HEK293 (cell line): ENCODE measurements around the gene PRICKLE1.

ENCODE experiments used
- CTCF ChIA-PET: fragments of 350-600 bp; formaldehyde crosslinking; extraction: SDS; loops from one replicate; lab custom pipeline; 2021; ENCODE audit warnings: antibody characterized with exemption; lab: Yijun Ruan, JAX
- POLR2A ChIA-PET: fragments of 300-600 bp; formaldehyde crosslinking; extraction: SDS; loops from one replicate; lab custom pipeline; 2020; ENCODE audit warnings: antibody characterized with exemption, inconsistent platforms; lab: Yijun Ruan, JAX
- H3K27ac ChIP-seq: fragments of 200-500 bp; sonication (Bioruptor generic); 2 replicates; pipeline ENCODE4 v1.5.1; 2014; ENCODE audit warnings: low read depth, low read length, control low read depth, inconsistent platforms; ENCODE audit errors: extremely low read depth
- H3K36me3 ChIP-seq, 2 experiments: fragments of 200-500 bp in 1 of 2; sonication (Bioruptor generic) in 1 of 2; 1 replicate in 1 of 2; 2 replicates in 1 of 2; pipeline ENCODE4 v1.5.1; 2014 to 2017; ENCODE audit warnings: inconsistent platforms in 2 of 2, low read length in 2 of 2; ENCODE audit not compliant: control insufficient read depth in 2 of 2, insufficient read depth in 1 of 2
- H3K4me1 ChIP-seq: fragments of 200-500 bp; sonication (Bioruptor generic); 2 replicates; pipeline ENCODE4 v1.5.1; 2014; ENCODE audit warnings: mild to moderate bottlenecking, low read length, inconsistent platforms; ENCODE audit not compliant: control insufficient read depth, insufficient read depth
- H3K4me3 ChIP-seq: 2 replicates; pipeline ENCODE4 v1.5.1; 2011; ENCODE audit warnings: low read depth, mild to moderate bottlenecking, control low read depth, low read length, moderate library complexity
- H3K9me3 ChIP-seq: fragments of 200-500 bp; sonication (Bioruptor generic); 2 replicates; pipeline ENCODE4 v1.5.1; 2014; ENCODE audit warnings: low read depth, low read length, inconsistent platforms; ENCODE audit not compliant: control insufficient read depth, insufficient read depth
- IKZF3 ChIP-seq: fragments of 450-650 bp; IDR thresholded peaks from 2 replicates; pipeline ENCODE4 v1.5.0; 2018; ENCODE audit warnings: missing biosample characterization, mild to moderate bottlenecking, missing genetic modification characterization, moderate library complexity
- SCRT1 ChIP-seq: fragments of 450-650 bp; formaldehyde crosslinking; IDR thresholded peaks from 2 replicates; pipeline ENCODE4 v1.5.1; 2016; ENCODE audit warnings: missing biosample characterization, missing genetic modification characterization, borderline replicate concordance
- SP7 ChIP-seq: fragments of 450-650 bp; formaldehyde crosslinking; IDR thresholded peaks from 2 replicates; pipeline ENCODE4 v1.5.1; 2016; ENCODE audit warnings: missing biosample characterization, missing genetic modification characterization
- ZBTB20 ChIP-seq: fragments of 450-650 bp; formaldehyde crosslinking; IDR thresholded peaks from 2 replicates; pipeline ENCODE4 v1.5.1; 2016; ENCODE audit warnings: missing biosample characterization, missing genetic modification characterization
- ZBTB7A ChIP-seq: fragments of 450-650 bp; formaldehyde crosslinking; IDR thresholded peaks from 2 replicates; pipeline ENCODE4 v1.5.1; 2016; ENCODE audit warnings: low read depth, missing biosample characterization, missing genetic modification characterization
- ZNF16 ChIP-seq: fragments of 450-650 bp; formaldehyde crosslinking; IDR thresholded peaks from 2 replicates; pipeline ENCODE4 v1.5.1; 2016; ENCODE audit warnings: low read depth, missing biosample characterization, missing genetic modification characterization
- ZNF239 ChIP-seq: fragments of 450-650 bp; formaldehyde crosslinking; IDR thresholded peaks from 2 replicates; pipeline ENCODE4 v1.5.1; 2016; ENCODE audit warnings: missing biosample characterization, missing genetic modification characterization
- ZNF311 ChIP-seq: fragments of 450-650 bp; formaldehyde crosslinking; IDR thresholded peaks from 2 replicates; pipeline ENCODE4 v1.5.1; 2017; ENCODE audit warnings: missing biosample characterization, missing genetic modification characterization, borderline replicate concordance
- ZNF335 ChIP-seq: fragments of 450-650 bp; formaldehyde crosslinking; conservative IDR thresholded peaks from 2 replicates; pipeline ENCODE4 v1.5.1; 2016; ENCODE audit warnings: missing biosample characterization, missing genetic modification characterization
- ZNF366 ChIP-seq: fragments of 450-650 bp; formaldehyde crosslinking; conservative IDR thresholded peaks from 2 replicates; pipeline ENCODE4 v1.5.1; 2016; ENCODE audit warnings: missing biosample characterization, missing genetic modification characterization
- ZNF473 ChIP-seq: fragments of 450-650 bp; formaldehyde crosslinking; IDR thresholded peaks from 2 replicates; pipeline ENCODE4 v1.5.1; 2017; ENCODE audit warnings: missing biosample characterization, missing genetic modification characterization
- ZNF600 ChIP-seq: fragments of 450-650 bp; formaldehyde crosslinking; IDR thresholded peaks from 2 replicates; pipeline ENCODE4 v1.5.1; 2016; ENCODE audit warnings: missing biosample characterization, missing genetic modification characterization
- ZNF629 ChIP-seq: fragments of 450-650 bp; formaldehyde crosslinking; IDR thresholded peaks from 2 replicates; pipeline ENCODE4 v1.5.1; 2017; ENCODE audit warnings: missing biosample characterization, missing genetic modification characterization
- ZNF660 ChIP-seq: fragments of 450-650 bp; IDR thresholded peaks from 2 replicates; pipeline ENCODE4 v1.5.1; 2018; ENCODE audit warnings: missing biosample characterization, mild to moderate bottlenecking, missing genetic modification characterization
- ZNF776 ChIP-seq: fragments of 450-650 bp; formaldehyde crosslinking; IDR thresholded peaks from 2 replicates; pipeline ENCODE4 v1.5.0; 2017; ENCODE audit warnings: missing biosample characterization, missing genetic modification characterization, borderline replicate concordance
- ZNF843 ChIP-seq: fragments of 450-650 bp; formaldehyde crosslinking; IDR thresholded peaks from 2 replicates; pipeline ENCODE4 v1.5.1; 2016; ENCODE audit warnings: missing biosample characterization, missing genetic modification characterization
- ZSCAN30 ChIP-seq: fragments of 450-650 bp; IDR thresholded peaks from 2 replicates; pipeline ENCODE4 v1.5.1; 2018; ENCODE audit warnings: missing biosample characterization, mild to moderate bottlenecking, missing genetic modification characterization, moderate library complexity
- TF ChIP-seq, protein P1 (sequence below): fragments of 450-650 bp; formaldehyde crosslinking; IDR thresholded peaks from 2 replicates; pipeline ENCODE4 v1.5.1; 2016; ENCODE audit warnings: missing biosample characterization, missing genetic modification characterization
- TF ChIP-seq, protein P2 (sequence below): fragments of 450-650 bp; formaldehyde crosslinking; IDR thresholded peaks from 2 replicates; pipeline ENCODE4 v1.5.1; 2016; ENCODE audit warnings: missing biosample characterization, missing genetic modification characterization
- TF ChIP-seq, protein P3 (sequence below): fragments of 450-650 bp; formaldehyde crosslinking; IDR thresholded peaks from 2 replicates; pipeline ENCODE4 v1.5.1; 2017; ENCODE audit warnings: missing biosample characterization, missing genetic modification characterization

Gene PRICKLE1

DNA sequence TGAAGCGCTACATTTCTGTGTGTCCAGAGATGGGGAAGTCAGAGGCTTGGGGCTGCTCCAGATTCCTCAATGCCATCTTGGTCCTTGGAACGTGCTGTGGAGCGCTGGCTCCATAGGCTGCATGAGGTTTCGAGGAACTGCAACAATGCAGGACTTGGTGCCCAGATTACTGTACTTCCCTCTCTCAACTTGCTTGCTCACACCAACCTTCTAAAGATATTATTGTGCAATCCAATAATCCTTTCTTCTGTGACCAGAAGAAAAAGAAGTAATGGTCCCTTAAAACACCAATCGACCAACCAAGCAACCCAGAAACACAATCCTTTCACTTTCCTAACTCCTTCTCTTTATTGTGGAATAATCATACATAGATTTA lies 3.7 kb downstream of the PRICKLE1 start:
- Histone ChIP-seq H3K4me1 (peaks cover 25% of the 10 kb centered on the region), H3K4me3 (no peak overlapping the region), H3K36me3 (no peaks in the 10 kb centered on the region), H3K27ac (no peak overlapping the region), H3K9me3 (no peaks in the 10 kb centered on the region)
- POLR2A ChIA-PET, result no interaction called here
- 0 out of 2 replicates have a peak, but pooled peaks have one; percentile 3 for TF ChIP-seq SP7 (tag by site-specific recombination)
- 0 out of 2 replicates have a peak, but pooled peaks have one; percentile 7 for TF ChIP-seq ZNF335 (tag by site-specific recombination)
- TF ChIP-seq ZNF16 (tag by site-specific recombination), result no peak
- CTCF ChIA-PET, result interaction anchor here (0.6 kb wide), 2 partner anchors 70 to 532 kb away, joined by 3 read pairs; no protein-coding TSS in a partner anchor

DNA sequence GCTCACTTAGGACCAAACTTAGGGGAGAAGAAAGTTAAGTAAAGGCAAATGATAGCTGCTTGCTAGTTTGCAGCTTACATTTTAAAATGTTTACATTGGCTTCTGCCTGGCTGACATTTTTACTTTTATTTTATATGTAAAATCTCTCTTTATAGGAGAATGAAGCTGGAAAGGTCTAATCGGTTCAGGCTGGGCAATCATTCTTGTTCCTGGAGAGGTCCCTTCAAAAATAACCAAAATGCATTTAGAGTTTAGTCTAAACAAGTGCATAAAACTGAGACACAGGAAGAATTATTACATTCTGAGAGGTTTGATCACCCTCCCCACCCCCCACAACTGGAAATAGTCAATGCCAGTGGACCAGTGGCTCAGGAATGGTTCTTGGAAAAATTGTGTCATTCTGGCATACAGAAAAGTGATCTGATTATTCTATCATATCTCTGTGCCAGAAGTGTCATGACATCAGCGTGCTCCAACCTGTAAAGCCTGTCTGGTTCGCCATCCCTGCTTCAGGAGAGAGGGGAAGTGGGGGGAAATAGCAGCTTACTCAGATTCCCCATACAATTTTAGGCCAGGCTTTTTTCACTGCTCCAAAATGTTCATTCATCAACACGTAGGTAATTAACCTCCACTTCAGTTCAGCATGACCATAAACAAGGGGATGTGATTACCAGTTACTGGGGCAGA lies 4.2 kb downstream of the PRICKLE1 start:
- no peaks in the 10 kb centered on the region for H3K9me3 ChIP-seq
- TF ChIP-seq ZNF366 (tag by site-specific recombination), result peak; percentile 48; the same call in 1 of the 2 replicates
- peak; percentile 21; the same call in 1 of the 2 replicates for TF ChIP-seq ZNF843
- peak; percentile 37 for TF ChIP-seq ZNF335 (tag by site-specific recombination)
- TF ChIP-seq, protein P1, sequence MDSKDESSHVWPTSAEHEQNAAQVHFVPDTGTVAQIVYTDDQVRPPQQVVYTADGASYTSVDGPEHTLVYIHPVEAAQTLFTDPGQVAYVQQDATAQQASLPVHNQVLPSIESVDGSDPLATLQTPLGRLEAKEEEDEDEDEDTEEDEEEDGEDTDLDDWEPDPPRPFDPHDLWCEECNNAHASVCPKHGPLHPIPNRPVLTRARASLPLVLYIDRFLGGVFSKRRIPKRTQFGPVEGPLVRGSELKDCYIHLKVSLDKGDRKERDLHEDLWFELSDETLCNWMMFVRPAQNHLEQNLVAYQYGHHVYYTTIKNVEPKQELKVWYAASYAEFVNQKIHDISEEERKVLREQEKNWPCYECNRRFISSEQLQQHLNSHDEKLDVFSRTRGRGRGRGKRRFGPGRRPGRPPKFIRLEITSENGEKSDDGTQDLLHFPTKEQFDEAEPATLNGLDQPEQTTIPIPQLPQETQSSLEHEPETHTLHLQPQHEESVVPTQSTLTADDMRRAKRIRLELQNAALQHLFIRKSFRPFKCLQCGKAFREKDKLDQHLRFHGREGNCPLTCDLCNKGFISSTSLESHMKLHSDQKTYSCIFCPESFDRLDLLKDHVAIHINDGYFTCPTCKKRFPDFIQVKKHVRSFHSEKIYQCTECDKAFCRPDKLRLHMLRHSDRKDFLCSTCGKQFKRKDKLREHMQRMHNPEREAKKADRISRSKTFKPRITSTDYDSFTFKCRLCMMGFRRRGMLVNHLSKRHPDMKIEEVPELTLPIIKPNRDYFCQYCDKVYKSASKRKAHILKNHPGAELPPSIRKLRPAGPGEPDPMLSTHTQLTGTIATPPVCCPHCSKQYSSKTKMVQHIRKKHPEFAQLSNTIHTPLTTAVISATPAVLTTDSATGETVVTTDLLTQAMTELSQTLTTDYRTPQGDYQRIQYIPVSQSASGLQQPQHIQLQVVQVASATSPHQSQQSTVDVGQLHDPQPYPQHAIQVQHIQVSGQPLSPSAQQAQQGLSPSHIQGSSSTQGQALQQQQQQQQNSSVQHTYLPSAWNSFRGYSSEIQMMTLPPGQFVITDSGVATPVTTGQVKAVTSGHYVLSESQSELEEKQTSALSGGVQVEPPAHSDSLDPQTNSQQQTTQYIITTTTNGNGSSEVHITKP (tag by site-specific recombination), result 0 out of 2 replicates have a peak, but pooled peaks have one; percentile 14
- TF ChIP-seq, protein P2, sequence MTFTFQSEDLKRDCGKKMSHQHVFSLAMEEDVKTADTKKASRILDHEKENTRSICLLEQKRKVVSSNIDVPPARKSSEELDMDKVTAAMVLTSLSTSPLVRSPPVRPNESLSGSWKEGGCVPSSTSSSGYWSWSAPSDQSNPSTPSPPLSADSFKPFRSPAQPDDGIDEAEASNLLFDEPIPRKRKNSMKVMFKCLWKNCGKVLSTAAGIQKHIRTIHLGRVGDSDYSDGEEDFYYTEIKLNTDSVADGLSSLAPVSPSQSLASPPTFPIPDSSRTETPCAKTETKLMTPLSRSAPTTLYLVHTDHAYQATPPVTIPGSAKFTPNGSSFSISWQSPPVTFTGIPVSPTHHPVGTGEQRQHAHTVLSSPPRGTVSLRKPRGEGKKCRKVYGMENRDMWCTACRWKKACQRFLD, result no peak
- TF ChIP-seq ZNF660 (tag by site-specific recombination), result peak; percentile 87
- TF ChIP-seq ZNF776, result no peak
- peak; percentile 37; the same call in 1 of the 2 replicates for TF ChIP-seq ZBTB20 (tag by site-specific recombination)
- peak; percentile 72 for TF ChIP-seq ZNF629 (tag by site-specific recombination)
- peak; percentile 51 for TF ChIP-seq IKZF3
- TF ChIP-seq ZNF311 (tag by site-specific recombination), result no peak
- no peak for TF ChIP-seq ZNF16 (tag by site-specific recombination)
- TF ChIP-seq ZNF473 (tag by site-specific recombination), result no peak
- no peak for TF ChIP-seq ZSCAN30 (tag by site-specific recombination)
- TF ChIP-seq ZNF600, result 0 out of 2 replicates have a peak, but pooled peaks have one; percentile 51
- TF ChIP-seq ZNF239 (tag by site-specific recombination), result no peak
- peak; percentile 79; the same call in 1 of the 2 replicates for TF ChIP-seq SP7 (tag by site-specific recombination)
- TF ChIP-seq, protein P3, sequence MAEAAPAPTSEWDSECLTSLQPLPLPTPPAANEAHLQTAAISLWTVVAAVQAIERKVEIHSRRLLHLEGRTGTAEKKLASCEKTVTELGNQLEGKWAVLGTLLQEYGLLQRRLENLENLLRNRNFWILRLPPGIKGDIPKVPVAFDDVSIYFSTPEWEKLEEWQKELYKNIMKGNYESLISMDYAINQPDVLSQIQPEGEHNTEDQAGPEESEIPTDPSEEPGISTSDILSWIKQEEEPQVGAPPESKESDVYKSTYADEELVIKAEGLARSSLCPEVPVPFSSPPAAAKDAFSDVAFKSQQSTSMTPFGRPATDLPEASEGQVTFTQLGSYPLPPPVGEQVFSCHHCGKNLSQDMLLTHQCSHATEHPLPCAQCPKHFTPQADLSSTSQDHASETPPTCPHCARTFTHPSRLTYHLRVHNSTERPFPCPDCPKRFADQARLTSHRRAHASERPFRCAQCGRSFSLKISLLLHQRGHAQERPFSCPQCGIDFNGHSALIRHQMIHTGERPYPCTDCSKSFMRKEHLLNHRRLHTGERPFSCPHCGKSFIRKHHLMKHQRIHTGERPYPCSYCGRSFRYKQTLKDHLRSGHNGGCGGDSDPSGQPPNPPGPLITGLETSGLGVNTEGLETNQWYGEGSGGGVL (tag by site-specific recombination), result peak; percentile 90
- TF ChIP-seq ZBTB7A (tag by site-specific recombination), result no peak
- TF ChIP-seq SCRT1 (tag by site-specific recombination), result 0 out of 2 replicates have a peak, but pooled peaks have one; percentile 27
- TF ChIP-seq, all 188 proteins: peak for 12
- Histone ChIP-seq H3K27ac (no peak overlapping the region), H3K4me3 (no peak overlapping the region), H3K4me1 (peaks cover 25% of the 10 kb centered on the region), H3K36me3 (no peaks in the 10 kb centered on the region)
- ChIA-PET POLR2A (no interaction called here), CTCF (interaction anchor here (0.6 to 1.9 kb wide), 4 partner anchors 16 to 574 kb away, joined by 3 to 9 read pairs (median 4); no protein-coding TSS in a partner anchor)
